Heart left ventricle (tissue), 16 donors: ENCODE data around the gene PLEKHA6. TPM values are rescaled to one million over a fixed set of nuclear protein-coding genes. Genes with fewer than 3 reads are reported as not detected.

ENCODE experiments used
- ATAC-seq, 4 donors: fragments of 200-7000 bp; cut with Tn5 transposase; one replicate each; pipeline ENCODE4 v1.9.1; 2020 to 2022; ENCODE audit warnings: moderate library complexity in 4 of 4, mild to moderate bottlenecking in 3 of 4, moderate number of reproducible peaks in 1 of 4
- DNase-seq, 5 donors: peaks; one replicate each; pipeline ENCODE4 v3.0.0-alpha.2; 2020
- H3K27ac ChIP-seq, 12 donors: fragments of 200-600 bp; sonication (generic) in 4 of 12; one replicate each; pipeline versions ENCODE4 v1.5.0 to v1.8.0; 2016 to 2022; ENCODE audit warnings: mild to moderate bottlenecking in 2 of 12
- H3K27me3 ChIP-seq, 9 donors: fragments of 200-600 bp; sonication (generic) in 2 of 9; one replicate each; pipeline versions ENCODE4 v1.5.1 to v1.8.0; 2016 to 2022; ENCODE audit warnings: mild to moderate bottlenecking in 3 of 9
- H3K36me3 ChIP-seq, 9 donors: fragments of 200-600 bp; sonication (generic) in 2 of 9; one replicate each; pipeline versions ENCODE4 v1.5.0 to v1.8.0; 2018 to 2022; ENCODE audit warnings: mild to moderate bottlenecking in 2 of 9
- H3K4me1 ChIP-seq, 12 donors: fragments of 200-600 bp; sonication (generic) in 4 of 12; one replicate each; pipeline versions ENCODE4 v1.5.0 to v1.8.0; 2016 to 2022; ENCODE audit warnings: mild to moderate bottlenecking in 3 of 12
- H3K4me3 ChIP-seq, 12 donors: fragments of 200-600 bp; sonication (generic) in 4 of 12; one replicate each; pipeline versions ENCODE4 v1.5.0 to v1.8.0; 2017 to 2022; ENCODE audit warnings: mild to moderate bottlenecking in 9 of 12, moderate library complexity in 4 of 12
- H3K9me3 ChIP-seq, 12 donors: fragments of 200-600 bp; sonication (generic) in 4 of 12; one replicate each; pipeline versions ENCODE4 v1.5.0 to v1.8.0; 2016 to 2022; ENCODE audit warnings: mild to moderate bottlenecking in 1 of 12
- CTCF ChIP-seq, 12 donors: fragments of 200-600 bp; sonication (generic) in 4 of 12; IDR thresholded peaks; one replicate each; pipeline versions ENCODE4 v1.5.0 to v1.8.0; 2018 to 2022; ENCODE audit warnings: antibody characterized with exemption in 12 of 12, mild to moderate bottlenecking in 5 of 12
- POLR2A ChIP-seq, 2 donors: fragments of 450-650 bp; IDR thresholded peaks; one replicate each; pipeline ENCODE4 v1.6.1; 2017; ENCODE audit warnings: antibody characterized with exemption in 2 of 2, mild to moderate bottlenecking in 2 of 2, moderate library complexity in 2 of 2
- WGBS, 4 donors: extraction: QIAGEN DNeasy Blood & Tissue Kit in 2 of 4; methylation state at CpG; one replicate each; pipeline versions ENCODE4 v1.1.5 to v1.1.7; 2013 to 2018; 5-methylcytosine and 5-hydroxymethylcytosine counted together
- intact Hi-C, 10 donors: fragments of 100-400 bp; cut with DNase I; formaldehyde crosslinking; loops; one replicate each; pipeline versions ENCODE4 v1.11.1 to v1.14.2; 2022
- polyA plus RNA-seq, 2 donors: library from polyadenylated mRNA; stranded (reverse); fragments of 200-250 nt; gene quantifications; one replicate each; pipeline ENCODE4 v1.2.3, GENCODE V29; 2013
- total RNA-seq, 9 donors: library from RNA; depleted of rRNA in 2 of 9; stranded (reverse); fragments of >200 nt in 2 of 9; fragmentation: NEBNext Ultra II Directional in 3 of 9; extraction: Animal tissue kit (Norgen Biotek cat#: 25700) in 3 of 9; gene quantifications; one replicate each; pipeline versions ENCODE4 v1.1.0 to v1.2.4, GENCODE V29; 2016 to 2023
- donor health status: ischemic (EF 13 %, LVEDD 7.1; RV severe dilation, severe dysfunction).
- donor health status: healthy with polysubstance abuse.
- donor health status: DM: no; HTN: yes; CAD: no.
- donor health status: DM: no; HTN: no; CAD: no.
- donor health status: ischemic (EF 25% LVEDD 6.9; RV normal size, moderate dysfunction).
- donor health status: ischemic (EF 25% LVEDD 5.7; RV mildly dilated, moderate dysfunction).
- donor health status: healthy.
- donor health status: DM: yes; HTN: yes; CAD: no.
- donor health status: ischemic (EF 35%, LVEDD 5.7; RV mildly dilated, moderate dysfunction).
- donor health status: nonischemic (EF 11% LVEDD 7.7; RV severe dilation, severe dysfunction).
- donor health status: DM: yes; HTN: yes; CAD: no.
- donor health status: PGD.
- donor health status: ischemic (EF 29% LVEDD 5.4; RV normal size, mild dysfunction).
- donor health status: nonischemic (EF 23%, LVEDD 6.1; RV moderate dilation, normal function).

The PLEKHA6 gene
- total and polyA plus RNA-seq, 11 donors = 5.2 to 33.2 (median 18.9) TPM

GRCh38 chr1:204250428-204251030, 109.2 kb downstream of the PLEKHA6 start:
- H3K9me3 ChIP-seq = no peaks in the 10 kb centered on the region
- peaks cover 0 to 44% (median 12%) of the 10 kb centered on the region in 9 donors for H3K36me3 ChIP-seq
- intact Hi-C loops = loop anchor here in 2 of 10 donors (10.0 kb wide), 2 partner anchors 54 to 254 kb away; no protein-coding TSS in a partner anchor
- peaks cover 0 to 14% (median 0%) of the 10 kb centered on the region in 12 donors for H3K4me1 ChIP-seq
- H3K4me3 ChIP-seq = no peak overlapping the region
- no peak for DNase-seq
- no peaks in the 10 kb centered on the region for H3K27me3 ChIP-seq
- WGBS, 4 donors = 57 to 67% (median 65%) methylated on average over 10 to 12 of the region's 12 CpGs
- peak; percentile 48 to 93 (median 76) for ATAC-seq
- H3K27ac ChIP-seq = no peak overlapping the region
- TF ChIP-seq CTCF (IDR thresholded peaks at IDR 0.05) (no peak), POLR2A (IDR thresholded peaks at IDR 0.05) (no peak)

- ATAC-seq (no peak), DNase-seq (no peak)
- peaks cover 0 to 14% (median 0%) of the 10 kb centered on the region in 12 donors for H3K4me1 ChIP-seq
- no peaks in the 10 kb centered on the region for H3K9me3 ChIP-seq
- H3K36me3 ChIP-seq = peaks cover 0 to 46% (median 19%) of the 10 kb centered on the region in 9 donors
- no peaks in the 10 kb centered on the region for H3K27me3 ChIP-seq
- intact Hi-C loops = loop anchor here in 2 of 10 donors (10.0 kb wide), 2 partner anchors 55 to 255 kb away; no protein-coding TSS in a partner anchor
- no peak for TF ChIP-seq POLR2A (IDR thresholded peaks at IDR 0.05)
- TF ChIP-seq CTCF (IDR thresholded peaks at IDR 0.05) = no peak
- 82 to 85% (median 84%) methylated on average over 7 of the region's 7 CpGs for WGBS, 4 donors
- H3K4me3 ChIP-seq = no peak overlapping the region
- H3K27ac ChIP-seq = no peak overlapping the region
Observed at GRCh38 chr1:204249736-204250427, 109.8 kb downstream of the PLEKHA6 start.

GRCh38 chr1:204248954-204249353, 110.8 kb downstream of the PLEKHA6 start:
- 94 to 100% (median 98%) methylated on average over 3 of the region's 3 CpGs for WGBS, 4 donors
- no peak overlapping the region for H3K4me3 ChIP-seq
- intact Hi-C loops = no loop called here
- peaks cover 0 to 8% (median 0%) of the 10 kb centered on the region in 12 donors for H3K4me1 ChIP-seq
- no peak overlapping the region for H3K27ac ChIP-seq
- H3K9me3 ChIP-seq = no peaks in the 10 kb centered on the region
- no peaks in the 10 kb centered on the region for H3K27me3 ChIP-seq
- no peak for TF ChIP-seq CTCF (IDR thresholded peaks at IDR 0.05)
- TF ChIP-seq POLR2A (IDR thresholded peaks at IDR 0.05) = no peak
- ATAC-seq = no peak
- no peak for DNase-seq
- H3K36me3 ChIP-seq = peaks cover 0 to 51% (median 24%) of the 10 kb centered on the region in 9 donors

GRCh38 chr1:204246876-204247275, 112.9 kb downstream of the PLEKHA6 start:
- intact Hi-C loops = no loop called here
- H3K4me1 ChIP-seq = peaks cover 0 to 7% (median 0%) of the 10 kb centered on the region in 12 donors
- no peaks in the 10 kb centered on the region for H3K9me3 ChIP-seq
- TF ChIP-seq POLR2A (IDR thresholded peaks at IDR 0.05) = no peak
- TF ChIP-seq CTCF (IDR thresholded peaks at IDR 0.05) = no peak
- H3K4me3 ChIP-seq = no peak overlapping the region
- H3K36me3 ChIP-seq = peaks cover 0 to 71% (median 24%) of the 10 kb centered on the region in 9 donors
- no peaks in the 10 kb centered on the region for H3K27me3 ChIP-seq
- no peak overlapping the region for H3K27ac ChIP-seq
- DNase-seq (no peak), ATAC-seq (no peak)
- WGBS, 4 donors = 94 to 98% (median 95%) methylated on average over 4 of the region's 4 CpGs
